OCI-LY3 (cell line): ENCODE measurements around the gene TMTC4.
"Not testable (repeated sequence)": the region's sequence is repeated elsewhere in the genome, so short reads cannot be mapped to it uniquely, and the experiment has no call there.

Experiments
- H2AFZ ChIP-seq: fragments of 200-600, 300-600 bp; shearing (Covaris generic); 2 replicates; pipeline ENCODE4 v1.6.0; 2014; ENCODE audit warnings: antibody characterized with exemption, low read depth, low read length
- H3K27ac ChIP-seq: fragments of 200-600, 300-600 bp; sonication (generic); 2 replicates; pipeline ENCODE4 v1.5.1; 2014; ENCODE audit warnings: mild to moderate bottlenecking, low read length, moderate library complexity, mixed read lengths
- H3K27me3 ChIP-seq: fragments of 200-600, 300-600 bp; sonication (generic); 2 replicates; pipeline ENCODE4 v1.6.1; 2014; ENCODE audit warnings: low read depth, low read length, mixed read lengths
- H3K36me3 ChIP-seq: fragments of 200-600, 300-600 bp; sonication (generic); replicated peaks from 2 replicates; pipeline ENCODE3; 2014; ENCODE audit warnings: low read depth, low read length, mixed read lengths
- H3K4me1 ChIP-seq: fragments of 300-600, 200-600 bp; sonication (generic); 2 replicates; pipeline ENCODE4 v1.6.1; 2014; ENCODE audit warnings: low read length, mixed read lengths
- H3K4me2 ChIP-seq: fragments of 200-600, 300-600 bp; sonication (generic); 2 replicates; pipeline ENCODE4 v1.6.1; 2014; ENCODE audit warnings: low read length, mixed read lengths
- H3K4me3 ChIP-seq: fragments of 300-600, 200-600 bp; sonication (generic); 2 replicates; pipeline ENCODE4 v1.5.1; 2014; ENCODE audit warnings: antibody characterized with exemption, mild to moderate bottlenecking, low read length, moderate library complexity
- H3K79me2 ChIP-seq: fragments of 300-600, 200-600 bp; shearing (Covaris generic); 2 replicates; pipeline ENCODE4 v1.6.1; 2014; ENCODE audit warnings: mild to moderate bottlenecking, low read length, mixed read lengths
- H3K9ac ChIP-seq: fragments of 300-600, 200-600 bp; shearing (Covaris generic); 2 replicates; pipeline ENCODE4 v1.6.0; 2014; ENCODE audit warnings: mild to moderate bottlenecking, low read length, moderate library complexity
- H3K9me3 ChIP-seq: fragments of 200-600, 300-600 bp; shearing (Covaris generic); 2 replicates; pipeline ENCODE4 v1.6.1; 2014; ENCODE audit warnings: low read length, mixed read lengths; ENCODE audit not compliant: insufficient read depth
- H4K20me1 ChIP-seq: fragments of 200-600, 300-600 bp; sonication (generic); 2 replicates; pipeline ENCODE4 v1.6.1; 2016; ENCODE audit warnings: low read length, mixed read lengths; ENCODE audit not compliant: insufficient read depth
- CTCF ChIP-seq: fragments of 200-600, 300-600 bp; sonication (generic); IDR thresholded peaks from 2 replicates; pipeline ENCODE4 v1.5.1; 2014; ENCODE audit warnings: antibody characterized with exemption, low read length, low read depth
- EZH2phosphoT487 ChIP-seq: fragments of 200-600 bp; shearing (Covaris generic); IDR thresholded peaks from 2 replicates; pipeline ENCODE4 v1.6.1; 2018; ENCODE audit warnings: antibody characterized with exemption, mixed run types, low read depth

Gene TMTC4

DNA sequence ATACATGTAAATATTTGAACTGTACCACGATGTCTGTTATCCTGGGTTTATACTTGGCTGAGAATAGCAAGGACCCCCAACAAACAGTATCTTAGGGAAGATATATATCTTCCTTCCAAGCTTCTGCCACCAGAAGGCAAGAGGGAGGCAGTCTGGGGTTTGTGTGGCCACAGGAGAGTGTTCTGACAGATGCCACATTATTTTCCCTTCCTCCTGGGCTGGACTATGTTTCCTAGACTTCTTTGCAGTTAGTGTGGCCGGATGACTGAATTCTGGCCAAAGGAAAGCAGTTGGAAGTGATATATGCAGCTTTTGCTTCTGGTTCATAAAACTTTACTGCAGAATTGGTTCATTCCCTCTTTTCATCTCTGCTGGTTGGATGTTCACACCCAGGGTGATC is 39.9 kb upstream of the TMTC4 start:
- no peaks in the 10 kb centered on the region for H4K20me1 ChIP-seq
- H3K9ac ChIP-seq, result no peak overlapping the region
- no peaks in the 10 kb centered on the region for H3K27me3 ChIP-seq
- no peak overlapping the region for H3K4me2 ChIP-seq
- no peaks in the 10 kb centered on the region for H3K4me1 ChIP-seq
- H3K79me2 ChIP-seq, result no peaks in the 10 kb centered on the region
- H3K9me3 ChIP-seq, result no peaks in the 10 kb centered on the region
- H3K27ac ChIP-seq, result no peak overlapping the region
- H3K4me3 ChIP-seq, result no peak overlapping the region
- no peaks in the 10 kb centered on the region for H3K36me3 ChIP-seq
- H2AFZ ChIP-seq, result no peak overlapping the region
- TF ChIP-seq EZH2phosphoT487 (no peak), CTCF (no peak)

- peaks cover 8% of the 10 kb centered on the region; the same call in 1 of the 2 replicates for H3K27me3 ChIP-seq
- H4K20me1 ChIP-seq, result no peaks in the 10 kb centered on the region
- H3K4me3 ChIP-seq, result no peak overlapping the region
- no peaks in the 10 kb centered on the region for H3K4me1 ChIP-seq
- no peaks in the 10 kb centered on the region for H3K36me3 ChIP-seq
- no peak overlapping the region for H3K9ac ChIP-seq
- no peaks in the 10 kb centered on the region for H3K9me3 ChIP-seq
- H3K4me2 ChIP-seq, result no peak overlapping the region
- no peaks in the 10 kb centered on the region for H3K79me2 ChIP-seq
- no peak overlapping the region for H2AFZ ChIP-seq
- H3K27ac ChIP-seq, result no peak overlapping the region
- no peak for TF ChIP-seq EZH2phosphoT487
- no peak for TF ChIP-seq CTCF
These were observed 35.6 kb upstream of the TMTC4 start for GRCh38 chr13:100710176-100710575.

- TF ChIP-seq EZH2phosphoT487 (no peak), CTCF (no peak)
These were observed 33.5 kb upstream of the TMTC4 start for GRCh38 chr13:100707818-100708740.

GRCh38 chr13:100698331-100698730 is 23.7 kb upstream of the TMTC4 start:
- not testable (repeated sequence) for H3K36me3 ChIP-seq, H3K9me3 ChIP-seq, H3K4me1 ChIP-seq, H3K79me2 ChIP-seq, H3K27me3 ChIP-seq, H3K9ac ChIP-seq, H3K4me2 ChIP-seq, H3K27ac ChIP-seq, H2AFZ ChIP-seq, H4K20me1 ChIP-seq, H3K4me3 ChIP-seq

More at GRCh38 chr13:100707818-100708740, 33.5 kb upstream of the TMTC4 start:
- Histone ChIP-seq H2AFZ (no peak overlapping the region), H4K20me1 (no peaks in the 10 kb centered on the region), H3K27me3 (peaks cover 8% of the 10 kb centered on the region; the same call in 1 of the 2 replicates), H3K4me1 (no peaks in the 10 kb centered on the region), H3K4me3 (no peak overlapping the region), H3K4me2 (no peak overlapping the region), H3K9ac (no peak overlapping the region), H3K9me3 (no peaks in the 10 kb centered on the region), H3K27ac (no peak overlapping the region), H3K79me2 (no peaks in the 10 kb centered on the region), H3K36me3 (no peaks in the 10 kb centered on the region)
